Measurements from ENCODE around the gene TBC1D2B.

Gene TBC1D2B

GRCh38 chr15:78004919-78005634 lies 72.4 kb downstream of the TBC1D2B start:
- H3K4me2 ChIP-seq (ENCODE audit: low read depth, low read length, poor library complexity, severe bottlenecking): no peak overlapping the region
- H3F3A ChIP-seq (ENCODE audit: insufficient read depth): no peaks in the 10 kb centered on the region
- no peaks in the 10 kb centered on the region for H3K36me3 ChIP-seq (ENCODE audit: low read length)
- H3K9me2 ChIP-seq (replicated peaks; ENCODE audit: insufficient read depth, low read length): no peaks in the 10 kb centered on the region
- no peak overlapping the region for H3K9ac ChIP-seq (ENCODE audit: low read length)
- no peaks in the 10 kb centered on the region for H3K9me3 ChIP-seq (ENCODE audit: insufficient read depth, low read length)
- no peaks in the 10 kb centered on the region for H3K27me3 ChIP-seq (ENCODE audit: low read length)
- no peaks in the 10 kb centered on the region for H4K20me1 ChIP-seq (ENCODE audit: low read depth, low read length)
- no peak overlapping the region for H2AFZ ChIP-seq (ENCODE audit: low read depth, low read length, severe bottlenecking)
- no peak overlapping the region for H3K4me3 ChIP-seq (ENCODE audit: insufficient read depth, low read length, poor library complexity, severe bottlenecking)
- TF ChIP-seq CTCF (IDR thresholded peaks at IDR 0.05; ENCODE audit: insufficient read depth, low read length, poor library complexity, severe bottlenecking) (no peak), EZH2phosphoT487 (conservative IDR thresholded peaks at IDR 0.05; ENCODE audit: low read length) (no peak)
- H3K27ac ChIP-seq (ENCODE audit: low read depth, low read length): no peak overlapping the region
- H3K79me2 ChIP-seq (ENCODE audit: insufficient read depth, low read length): no peaks in the 10 kb centered on the region

- no peak for TF ChIP-seq EZH2phosphoT487 (conservative IDR thresholded peaks at IDR 0.05; ENCODE audit: low read length)
- TF ChIP-seq CTCF (IDR thresholded peaks at IDR 0.05; ENCODE audit: insufficient read depth, low read length, poor library complexity, severe bottlenecking): no peak
- Histone ChIP-seq H3K36me3 (ENCODE audit: low read length) (no peaks in the 10 kb centered on the region), H3K9ac (ENCODE audit: low read length) (no peak overlapping the region), H3K79me2 (ENCODE audit: insufficient read depth, low read length) (no peaks in the 10 kb centered on the region), H3K9me3 (ENCODE audit: insufficient read depth, low read length) (no peaks in the 10 kb centered on the region), H4K20me1 (ENCODE audit: low read depth, low read length) (no peaks in the 10 kb centered on the region), H3K27me3 (ENCODE audit: low read length) (no peaks in the 10 kb centered on the region), H2AFZ (ENCODE audit: low read depth, low read length, severe bottlenecking) (no peak overlapping the region), H3K4me3 (ENCODE audit: insufficient read depth, low read length, poor library complexity, severe bottlenecking) (no peak overlapping the region), H3K27ac (ENCODE audit: low read depth, low read length) (no peak overlapping the region), H3F3A (ENCODE audit: insufficient read depth) (no peaks in the 10 kb centered on the region), H3K4me2 (ENCODE audit: low read depth, low read length, poor library complexity, severe bottlenecking) (no peak overlapping the region), H3K9me2 (replicated peaks; ENCODE audit: insufficient read depth, low read length) (no peaks in the 10 kb centered on the region)
Observed at GRCh38 chr15:78004222-78004727, 73.2 kb downstream of the TBC1D2B start.

GRCh38 chr15:78003539-78004008 lies 73.9 kb downstream of the TBC1D2B start:
- no peak overlapping the region for H3K27ac ChIP-seq (ENCODE audit: low read depth, low read length)
- TF ChIP-seq CTCF (IDR thresholded peaks at IDR 0.05; ENCODE audit: insufficient read depth, low read length, poor library complexity, severe bottlenecking) (no peak), EZH2phosphoT487 (conservative IDR thresholded peaks at IDR 0.05; ENCODE audit: low read length) (no peak)
- H4K20me1 ChIP-seq (ENCODE audit: low read depth, low read length): no peaks in the 10 kb centered on the region
- H3K4me3 ChIP-seq (ENCODE audit: insufficient read depth, low read length, poor library complexity, severe bottlenecking): no peak overlapping the region
- H3K9ac ChIP-seq (ENCODE audit: low read length): no peak overlapping the region
- H3K9me2 ChIP-seq (replicated peaks; ENCODE audit: insufficient read depth, low read length): no peaks in the 10 kb centered on the region
- H3K9me3 ChIP-seq (ENCODE audit: insufficient read depth, low read length): no peaks in the 10 kb centered on the region
- no peaks in the 10 kb centered on the region for H3K36me3 ChIP-seq (ENCODE audit: low read length)
- no peaks in the 10 kb centered on the region for H3K27me3 ChIP-seq (ENCODE audit: low read length)
- no peak overlapping the region for H3K4me2 ChIP-seq (ENCODE audit: low read depth, low read length, poor library complexity, severe bottlenecking)
- H3F3A ChIP-seq (ENCODE audit: insufficient read depth): no peaks in the 10 kb centered on the region
- H3K79me2 ChIP-seq (ENCODE audit: insufficient read depth, low read length): no peaks in the 10 kb centered on the region
- H2AFZ ChIP-seq (ENCODE audit: low read depth, low read length, severe bottlenecking): no peak overlapping the region

All from SU-DHL-6 (cell line).